Thyroid gland (tissue), 4 donors: ENCODE results near the gene TMEM8B. TPM values are rescaled to one million over a fixed set of nuclear protein-coding genes. Genes with fewer than 3 reads are reported as not detected.

Experiments
- DNase-seq, 2 donors: peaks; one replicate each; pipeline ENCODE4 v3.0.0-alpha.2; 2019
- H3K27ac ChIP-seq, 3 donors: fragments of 200-600 bp; sonication (generic); 1 replicate in 2 of 3; 2 replicates in 1 of 3; pipeline ENCODE4 v1.5.1; 2016 to 2019; ENCODE audit warnings: mild to moderate bottlenecking in 1 of 3, moderate library complexity in 1 of 3
- H3K27me3 ChIP-seq: fragments of 200-600 bp; sonication (generic); one replicate; pipeline ENCODE4 v1.5.1; 2019
- H3K36me3 ChIP-seq, 2 donors: fragments of 200-600 bp; sonication (generic); one replicate each; pipeline ENCODE4 v1.5.1; 2016 to 2019
- H3K4me1 ChIP-seq, 2 donors: fragments of 200-600 bp; sonication (generic); one replicate each; pipeline ENCODE4 v1.5.1; 2017 to 2019
- H3K4me3 ChIP-seq, 3 donors: fragments of 200-600 bp; sonication (generic); replicated peaks in 1 of 3; 1 replicate in 2 of 3; 2 replicates in 1 of 3; pipeline ENCODE4 v1.5.1; 2016; ENCODE audit warnings: mild to moderate bottlenecking in 1 of 3
- H3K9me3 ChIP-seq: fragments of 200-600 bp; sonication (generic); one replicate; pipeline ENCODE4 v1.5.1; 2017
- POLR2A ChIP-seq, 2 donors: fragments of 450-650 bp; IDR thresholded peaks; one replicate each; pipeline ENCODE4 v1.6.1; 2017; ENCODE audit warnings: antibody characterized with exemption in 2 of 2, mild to moderate bottlenecking in 2 of 2, moderate library complexity in 1 of 2
- WGBS, 2 donors: methylation state at CpG; one replicate each; pipeline ENCODE4 v1.1.5; 2017; 5-methylcytosine and 5-hydroxymethylcytosine counted together
- intact Hi-C: fragments of 100-400 bp; cut with DNase I; formaldehyde crosslinking; loops from one replicate; pipeline ENCODE4 v1.15.1; 2023
- total RNA-seq, 4 donors: library from RNA; depleted of rRNA; stranded (reverse); fragments of >200 nt; gene quantifications; one replicate each; pipeline ENCODE4 v1.2.3, GENCODE V29; 2016
- TF ChIP-seq, protein P1 (sequence below), 6 experiments: fragments of 200-600 bp in 3 of 6; fragments of 450-650 bp in 3 of 6; sonication (generic) in 3 of 6; IDR thresholded peaks; one replicate each; pipeline ENCODE4 v1.5.1; 2016 to 2019; ENCODE audit warnings: antibody characterized with exemption in 6 of 6, mild to moderate bottlenecking in 2 of 6, inconsistent platforms in 1 of 6, moderate library complexity in 1 of 6

TMEM8B gene
- total RNA-seq, 4 donors from 2014 or later, result 8.5 to 17.4 (median 15.8) TPM

DNA sequence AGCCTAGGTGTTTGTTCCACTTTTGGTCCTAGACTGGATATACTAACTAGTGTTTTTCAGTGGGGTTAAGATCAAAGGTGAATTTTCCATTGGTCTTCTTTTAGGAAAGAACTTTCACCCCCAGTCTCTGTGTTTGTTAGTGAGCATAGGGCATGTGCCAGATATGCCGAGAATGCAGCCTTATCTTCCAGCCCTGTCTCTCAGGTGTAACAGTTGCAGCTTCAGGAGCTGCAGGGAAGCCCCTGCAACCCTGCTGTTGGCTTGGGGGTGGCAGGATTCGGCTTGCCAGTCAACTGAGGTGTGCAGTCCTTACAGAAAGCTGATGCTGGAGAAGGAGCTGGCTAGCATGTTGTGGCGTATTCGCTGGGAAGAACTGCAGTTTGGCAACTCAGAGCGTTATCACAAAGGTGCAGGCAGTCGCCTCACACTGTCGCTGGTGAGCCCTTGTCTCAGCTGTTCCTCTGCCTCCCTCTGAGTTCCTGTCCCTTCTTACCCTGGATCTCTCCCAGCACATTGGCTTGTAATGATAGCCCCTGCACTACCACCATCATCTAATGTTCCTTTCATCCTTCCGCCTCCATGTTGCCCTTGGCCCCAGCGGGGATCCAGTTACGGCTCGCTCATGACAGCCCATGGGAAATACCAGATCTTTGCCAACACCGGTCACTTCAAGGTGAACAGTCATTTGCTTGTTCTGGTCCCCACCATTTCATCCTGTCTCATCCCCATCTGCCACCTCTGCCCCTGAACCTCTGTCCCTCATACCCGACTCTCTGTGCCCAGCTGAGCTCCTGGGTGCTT, 27.5 kb upstream of the TMEM8B start:
- peaks cover 0 to 12% of the 10 kb centered on the region in 2 donors for H3K36me3 ChIP-seq
- H3K27me3 ChIP-seq, result no peaks in the 10 kb centered on the region
- no peak overlapping the region for H3K27ac ChIP-seq
- 93 to 98% methylated on average over 10 to 13 of the region's 13 CpGs for WGBS, 2 donors
- DNase-seq, result no peak
- no peaks in the 10 kb centered on the region for H3K9me3 ChIP-seq
- no peaks in the 10 kb centered on the region for H3K4me1 ChIP-seq
- intact Hi-C loops, result no loop called here
- no peak overlapping the region for H3K4me3 ChIP-seq
- TF ChIP-seq, protein P1, sequence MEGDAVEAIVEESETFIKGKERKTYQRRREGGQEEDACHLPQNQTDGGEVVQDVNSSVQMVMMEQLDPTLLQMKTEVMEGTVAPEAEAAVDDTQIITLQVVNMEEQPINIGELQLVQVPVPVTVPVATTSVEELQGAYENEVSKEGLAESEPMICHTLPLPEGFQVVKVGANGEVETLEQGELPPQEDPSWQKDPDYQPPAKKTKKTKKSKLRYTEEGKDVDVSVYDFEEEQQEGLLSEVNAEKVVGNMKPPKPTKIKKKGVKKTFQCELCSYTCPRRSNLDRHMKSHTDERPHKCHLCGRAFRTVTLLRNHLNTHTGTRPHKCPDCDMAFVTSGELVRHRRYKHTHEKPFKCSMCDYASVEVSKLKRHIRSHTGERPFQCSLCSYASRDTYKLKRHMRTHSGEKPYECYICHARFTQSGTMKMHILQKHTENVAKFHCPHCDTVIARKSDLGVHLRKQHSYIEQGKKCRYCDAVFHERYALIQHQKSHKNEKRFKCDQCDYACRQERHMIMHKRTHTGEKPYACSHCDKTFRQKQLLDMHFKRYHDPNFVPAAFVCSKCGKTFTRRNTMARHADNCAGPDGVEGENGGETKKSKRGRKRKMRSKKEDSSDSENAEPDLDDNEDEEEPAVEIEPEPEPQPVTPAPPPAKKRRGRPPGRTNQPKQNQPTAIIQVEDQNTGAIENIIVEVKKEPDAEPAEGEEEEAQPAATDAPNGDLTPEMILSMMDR (IDR thresholded peaks at IDR 0.05), result no peak
- no peak for TF ChIP-seq POLR2A (IDR thresholded peaks at IDR 0.05)

DNA sequence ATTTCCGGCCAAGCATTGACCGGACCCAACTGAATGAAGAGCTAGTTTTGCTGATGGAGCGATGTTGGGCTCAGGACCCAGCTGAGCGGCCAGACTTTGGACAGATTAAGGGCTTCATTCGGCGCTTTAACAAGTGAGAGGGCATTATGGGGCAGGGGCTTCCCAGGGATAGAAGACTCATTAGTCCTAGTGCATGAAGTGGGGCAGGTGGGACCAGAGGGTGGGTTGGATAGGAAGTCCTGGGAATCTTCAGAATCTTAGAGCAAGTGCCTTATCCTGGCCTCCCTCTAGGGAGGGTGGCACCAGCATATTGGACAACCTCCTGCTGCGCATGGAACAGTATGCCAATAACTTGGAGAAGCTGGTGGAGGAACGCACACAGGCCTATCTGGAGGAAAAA, 22.9 kb upstream of the TMEM8B start:
- WGBS, 2 donors, result 96 to 98% methylated on average over 8 of the region's 8 CpGs
- no peak overlapping the region for H3K4me3 ChIP-seq
- no peak overlapping the region for H3K27ac ChIP-seq
- intact Hi-C loops, result no loop called here
- peaks cover 0 to 22% of the 10 kb centered on the region in 2 donors for H3K36me3 ChIP-seq
- H3K4me1 ChIP-seq, result peaks cover 0 to 2% of the 10 kb centered on the region in 2 donors
- DNase-seq, result no peak
- no peak for TF ChIP-seq POLR2A (IDR thresholded peaks at IDR 0.05)
- TF ChIP-seq, protein P1 (IDR thresholded peaks at IDR 0.05), result no peak
- H3K9me3 ChIP-seq, result no peaks in the 10 kb centered on the region
- no peaks in the 10 kb centered on the region for H3K27me3 ChIP-seq

DNA sequence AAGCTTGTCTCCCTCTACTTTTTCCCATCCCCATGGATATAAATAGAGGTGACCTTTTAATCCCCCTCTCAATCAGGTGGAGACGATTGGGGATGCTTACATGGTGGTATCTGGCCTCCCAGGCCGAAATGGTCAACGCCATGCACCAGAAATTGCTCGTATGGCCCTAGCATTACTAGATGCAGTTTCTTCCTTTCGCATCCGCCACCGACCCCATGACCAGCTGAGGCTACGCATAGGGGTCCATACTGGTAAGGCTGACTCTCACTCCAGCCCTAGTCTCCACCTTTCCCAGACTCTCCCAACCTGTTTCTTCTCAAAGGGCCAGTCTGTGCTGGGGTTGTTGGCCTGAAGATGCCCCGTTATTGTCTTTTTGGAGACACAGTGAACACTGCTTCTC, 20.6 kb upstream of the TMEM8B start:
- TF ChIP-seq, protein P1 (IDR thresholded peaks at IDR 0.05), result no peak
- TF ChIP-seq POLR2A (IDR thresholded peaks at IDR 0.05), result no peak
- Histone ChIP-seq H3K36me3 (peaks cover 0 to 17% of the 10 kb centered on the region in 2 donors), H3K27ac (no peak overlapping the region), H3K27me3 (no peaks in the 10 kb centered on the region), H3K9me3 (no peaks in the 10 kb centered on the region), H3K4me3 (no peak overlapping the region), H3K4me1 (peaks cover 15 to 22% of the 10 kb centered on the region in 2 donors)
- 95 to 98% methylated on average over 9 of the region's 9 CpGs for WGBS, 2 donors
- intact Hi-C loops, result no loop called here
- no peak for DNase-seq

DNA sequence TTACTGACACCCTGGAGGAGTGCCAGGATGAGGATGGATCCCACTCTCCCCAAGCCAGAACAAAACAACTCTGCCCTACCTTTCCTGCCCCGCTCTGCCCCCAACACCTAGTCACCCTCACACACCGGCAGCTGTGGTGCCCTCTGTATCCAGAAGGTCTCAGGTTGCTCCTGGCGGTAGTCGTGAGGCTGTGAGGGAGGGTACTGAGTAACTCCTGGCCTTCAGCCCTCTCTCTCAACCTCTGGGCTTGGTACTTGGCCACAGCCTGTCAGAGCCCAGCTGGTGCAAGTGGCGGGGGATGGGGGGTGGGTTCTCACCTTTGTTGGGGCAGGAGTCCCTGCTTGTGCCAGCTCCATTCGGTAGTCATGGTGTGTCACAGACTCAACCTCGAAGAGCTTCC, 18.9 kb upstream of the TMEM8B start:
- no peaks in the 10 kb centered on the region for H3K27me3 ChIP-seq
- peaks cover 0 to 17% of the 10 kb centered on the region in 2 donors for H3K36me3 ChIP-seq
- DNase-seq, result no peak
- no peak for TF ChIP-seq POLR2A (IDR thresholded peaks at IDR 0.05)
- TF ChIP-seq, protein P1 (IDR thresholded peaks at IDR 0.05), result no peak
- H3K27ac ChIP-seq, result no peak overlapping the region
- no peak overlapping the region for H3K4me3 ChIP-seq
- H3K4me1 ChIP-seq, result peaks cover 22 to 32% of the 10 kb centered on the region in 2 donors
- intact Hi-C loops, result no loop called here
- 98 to 99% methylated on average over 7 of the region's 7 CpGs for whole genome bisulfite sequencing, 2 donors
- H3K9me3 ChIP-seq, result no peaks in the 10 kb centered on the region

DNA sequence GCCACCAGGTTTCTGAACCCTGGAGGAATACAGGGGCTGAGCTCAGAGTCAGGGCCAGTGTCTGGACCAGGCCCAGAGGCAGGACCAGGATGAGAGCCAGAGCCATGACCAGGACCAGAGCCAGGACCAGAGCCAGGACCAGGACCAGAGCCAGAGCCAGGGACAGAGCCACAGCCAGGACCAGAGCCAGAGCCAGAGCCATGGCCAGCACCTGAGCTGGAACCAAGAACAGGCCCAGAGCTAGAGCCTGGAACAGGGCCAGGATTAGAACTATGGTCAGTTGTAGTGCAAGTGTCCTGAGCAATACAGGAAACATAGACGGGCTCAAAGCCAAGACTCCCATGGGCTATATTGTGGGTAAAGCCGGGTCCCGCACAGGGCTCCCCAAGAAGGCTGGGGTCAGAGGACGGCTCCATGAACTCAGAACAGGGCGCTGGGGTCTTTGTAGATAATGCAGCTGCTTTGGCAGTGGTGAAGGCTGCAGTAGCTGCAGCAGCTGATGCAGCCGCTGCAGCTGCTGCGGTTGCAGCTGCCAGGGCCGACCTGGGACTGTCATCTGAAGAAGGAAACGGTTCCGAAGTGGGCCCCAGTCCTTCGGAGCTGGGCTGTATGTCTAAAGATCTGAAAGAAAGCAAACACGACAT, 17.5 kb upstream of the TMEM8B start:
- Histone ChIP-seq H3K9me3 (no peaks in the 10 kb centered on the region), H3K4me1 (peaks cover 22 to 32% of the 10 kb centered on the region in 2 donors), H3K4me3 (peak overlapping the region; percentile 0 to 29 (median 10)), H3K36me3 (peaks cover 0 to 9% of the 10 kb centered on the region in 2 donors), H3K27me3 (no peaks in the 10 kb centered on the region), H3K27ac (peak overlapping the region in 2 of 3 donors; percentile 72 to 75)
- intact Hi-C loops, result no loop called here
- DNase-seq, result peak; percentile 71 to 74
- 22% methylated on average over 10 of the region's 12 CpGs; no CpG with 5 or more reads in 1 of the 2 donors for WGBS, 2 donors
- TF ChIP-seq POLR2A (IDR thresholded peaks at IDR 0.05), result no peak
- TF ChIP-seq, protein P1 (IDR thresholded peaks at IDR 0.05), result no peak
